Muscle of leg (tissue), 11 donors: ENCODE measurements around the gene FCHSD2. TPM values are rescaled to one million over a fixed set of nuclear protein-coding genes. Genes with fewer than 3 reads are reported as not detected.
"Not testable (repeated sequence)": the region's sequence is repeated elsewhere in the genome, so short reads cannot be mapped to it uniquely, and the experiment has no call there.

Experiments used
- DNase-seq: peaks from one replicate; pipeline ENCODE4 v3.0.0; 2013
- H3K27ac ChIP-seq: one replicate; pipeline ENCODE4 v1.5.1; 2013; ENCODE audit warnings: mild to moderate bottlenecking, low read length, control low read depth
- H3K27me3 ChIP-seq: one replicate; pipeline ENCODE4 v1.6.1; 2013; ENCODE audit warnings: low read length; ENCODE audit not compliant: control insufficient read depth, insufficient read depth
- H3K36me3 ChIP-seq: one replicate; pipeline ENCODE4 v1.6.1; 2013; ENCODE audit warnings: low read length; ENCODE audit not compliant: control insufficient read depth, insufficient read depth
- H3K4me1 ChIP-seq: one replicate; pipeline ENCODE4 v1.6.1; 2013; ENCODE audit warnings: low read length; ENCODE audit not compliant: control insufficient read depth, insufficient read depth
- H3K4me3 ChIP-seq: one replicate; pipeline ENCODE4 v1.5.1; 2013; ENCODE audit warnings: low read length, control low read depth
- H3K9me3 ChIP-seq: replicated peaks from 2 replicates; pipeline ENCODE4 v1.6.1; 2013; ENCODE audit warnings: low read depth, low read length; ENCODE audit not compliant: control insufficient read depth
- WGBS: methylation state at CpG from one replicate; pipeline ENCODE4 v1.1.5; 2013; ENCODE audit warnings: missing lambda C conversion rate; ENCODE audit not compliant: insufficient coverage; 5-methylcytosine and 5-hydroxymethylcytosine counted together
- polyA plus RNA-seq, 8 donors: library from polyadenylated mRNA; unstranded; fragments of 120-200 nt; gene quantifications; one replicate each; pipeline versions ENCODE4 v1.2.1 to v1.2.3, GENCODE V29; 2013; ENCODE audit warnings: inconsistent platforms in 1 of 8, low replicate concordance in 1 of 8; ENCODE audit not compliant: insufficient read length in 8 of 8, insufficient read depth in 1 of 8
- total RNA-seq: library from RNA; stranded (reverse); fragments of 120-200 nt; gene quantifications from one replicate; pipeline ENCODE4 v1.2.4, GENCODE V29; 2013

Gene FCHSD2
- total and polyA plus RNA-seq, 9 donors, result 13.7 to 29.3 (median 24.2) TPM

- not testable (repeated sequence) for H3K27me3 ChIP-seq, H3K27ac ChIP-seq, H3K4me1 ChIP-seq, DNase-seq, H3K9me3 ChIP-seq, H3K4me3 ChIP-seq, H3K36me3 ChIP-seq
- 95% methylated on average over 3 of the region's 3 CpGs for WGBS
Measured at GRCh38 chr11:73061857-73062424, 80.2 kb downstream of the FCHSD2 start.

GRCh38 chr11:73061434-73061833, 80.7 kb downstream of the FCHSD2 start:
- H3K4me1 ChIP-seq, H3K27ac ChIP-seq, H3K36me3 ChIP-seq, H3K9me3 ChIP-seq, DNase-seq, H3K27me3 ChIP-seq, H3K4me3 ChIP-seq: not testable (repeated sequence)
- 92% methylated on average over 4 of the region's 10 CpGs for WGBS

- H3K4me3 ChIP-seq, result no peak overlapping the region
- H3K27ac ChIP-seq, result no peak overlapping the region
- no peaks in the 10 kb centered on the region for H3K9me3 ChIP-seq
- WGBS, result no CpG with 5 or more reads among the region's 1 CpG
- H3K36me3 ChIP-seq, result no peaks in the 10 kb centered on the region
- H3K4me1 ChIP-seq, result no peaks in the 10 kb centered on the region
- no peak for DNase-seq
- no peaks in the 10 kb centered on the region for H3K27me3 ChIP-seq
Measured at GRCh38 chr11:73059915-73060314, 82.2 kb downstream of the FCHSD2 start.

- no peaks in the 10 kb centered on the region for H3K4me1 ChIP-seq
- H3K4me3 ChIP-seq, result no peak overlapping the region
- DNase-seq, result no peak
- H3K27me3 ChIP-seq, result no peaks in the 10 kb centered on the region
- H3K36me3 ChIP-seq, result no peaks in the 10 kb centered on the region
- WGBS, result no CpG with 5 or more reads among the region's 4 CpGs
- H3K9me3 ChIP-seq, result no peaks in the 10 kb centered on the region
- H3K27ac ChIP-seq, result no peak overlapping the region
Measured at GRCh38 chr11:73058989-73059674, 83.0 kb downstream of the FCHSD2 start.

- no peaks in the 10 kb centered on the region for H3K27me3 ChIP-seq
- H3K4me3 ChIP-seq, result no peak overlapping the region
- no peak overlapping the region for H3K27ac ChIP-seq
- H3K4me1 ChIP-seq, result no peaks in the 10 kb centered on the region
- H3K9me3 ChIP-seq, result no peaks in the 10 kb centered on the region
- DNase-seq, result no peak
- WGBS, result no CpG with 5 or more reads among the region's 3 CpGs
- no peaks in the 10 kb centered on the region for H3K36me3 ChIP-seq
Measured at GRCh38 chr11:73055655-73056354, 86.3 kb downstream of the FCHSD2 start.

- 40% methylated on average over 1 of the region's 5 CpGs for WGBS
- H3K27ac ChIP-seq, result no peak overlapping the region
- H3K27me3 ChIP-seq, result no peaks in the 10 kb centered on the region
- H3K9me3 ChIP-seq, result no peaks in the 10 kb centered on the region
- no peak overlapping the region for H3K4me3 ChIP-seq
- H3K4me1 ChIP-seq, result no peaks in the 10 kb centered on the region
- no peaks in the 10 kb centered on the region for H3K36me3 ChIP-seq
- no peak for DNase-seq
Measured at GRCh38 chr11:73055002-73055401, 87.1 kb downstream of the FCHSD2 start.

GRCh38 chr11:73053964-73054363, 88.2 kb downstream of the FCHSD2 start:
- WGBS, result no CpG with 5 or more reads among the region's 1 CpG
- Histone ChIP-seq H3K9me3 (no peaks in the 10 kb centered on the region), H3K27me3 (no peaks in the 10 kb centered on the region), H3K36me3 (no peaks in the 10 kb centered on the region), H3K4me3 (no peak overlapping the region), H3K27ac (no peak overlapping the region), H3K4me1 (no peaks in the 10 kb centered on the region)
- DNase-seq, result no peak

- DNase-seq, result no peak
- Histone ChIP-seq H3K4me3 (no peak overlapping the region), H3K9me3 (no peaks in the 10 kb centered on the region), H3K4me1 (no peaks in the 10 kb centered on the region), H3K27ac (peak overlapping the region; percentile 21), H3K27me3 (no peaks in the 10 kb centered on the region), H3K36me3 (no peaks in the 10 kb centered on the region)
- WGBS, result 60% methylated on average over 1 of the region's 3 CpGs
Measured at GRCh38 chr11:73048446-73048845, 93.7 kb downstream of the FCHSD2 start.

- Histone ChIP-seq H3K27ac (peak overlapping the region; percentile 21), H3K36me3 (no peaks in the 10 kb centered on the region), H3K27me3 (no peaks in the 10 kb centered on the region), H3K4me3 (no peak overlapping the region), H3K9me3 (no peaks in the 10 kb centered on the region), H3K4me1 (no peaks in the 10 kb centered on the region)
- peak; percentile 54 for DNase-seq
- no CpG with 5 or more reads among the region's 2 CpGs for WGBS
Measured at GRCh38 chr11:73047773-73048371, 94.2 kb downstream of the FCHSD2 start.

- DNase-seq, result no peak
- H3K4me1 ChIP-seq, result no peaks in the 10 kb centered on the region
- no peaks in the 10 kb centered on the region for H3K27me3 ChIP-seq
- no peak overlapping the region for H3K4me3 ChIP-seq
- WGBS, result no CpG with 5 or more reads among the region's 2 CpGs
- peaks cover 2% of the 10 kb centered on the region for H3K36me3 ChIP-seq
- no peak overlapping the region for H3K27ac ChIP-seq
- no peaks in the 10 kb centered on the region for H3K9me3 ChIP-seq
Measured at GRCh38 chr11:73040046-73040445, 102.1 kb downstream of the FCHSD2 start.
